HG02981 (cell line): ENCODE data around the gene TTYH3.

ENCODE experiments used
- ATAC-seq: cut with Tn5 transposase; IDR thresholded peaks from one replicate; pipeline ENCODE4 v1.9.1; 2021; ENCODE audit warnings: mild to moderate bottlenecking, moderate library complexity; ENCODE audit not compliant: unreplicated experiment

TTYH3 gene

DNA sequence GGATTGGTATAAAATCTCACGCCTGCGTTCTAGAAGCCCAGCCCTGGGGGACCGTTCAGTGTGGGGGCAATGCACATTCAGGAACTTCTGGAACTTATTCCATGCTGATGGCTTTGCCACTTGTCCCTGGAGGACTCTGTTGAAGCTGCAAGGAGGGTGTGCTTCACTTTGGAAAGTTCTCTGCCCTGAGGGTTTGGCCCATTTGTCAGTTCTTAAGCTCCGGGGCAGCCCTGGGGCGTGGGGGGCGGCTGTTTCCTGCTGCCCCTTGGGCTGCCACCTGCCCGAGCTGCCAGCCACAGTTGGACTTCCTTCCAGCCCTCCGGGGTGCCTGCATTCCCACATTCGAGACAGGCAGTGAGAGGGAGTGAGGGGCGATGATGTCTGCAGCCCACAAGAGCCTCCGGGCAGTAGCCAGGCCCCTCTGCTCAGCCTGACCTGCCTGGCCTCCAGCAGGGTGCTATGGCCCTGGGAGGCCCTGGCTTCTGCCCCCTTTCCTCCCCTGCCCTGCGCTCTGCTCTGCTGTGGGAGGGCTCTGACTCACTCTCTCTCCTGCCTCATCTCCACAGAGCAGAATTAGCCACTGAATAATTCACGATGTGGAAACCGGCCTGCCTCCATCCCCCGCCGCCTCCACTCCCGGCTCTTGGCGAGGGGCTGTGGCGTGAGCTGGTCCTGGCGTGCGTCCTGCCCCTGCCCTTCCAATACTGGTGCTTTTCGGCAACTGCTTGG is 1.9 kb downstream of the TTYH3 start:
- ATAC-seq, result no peak

DNA sequence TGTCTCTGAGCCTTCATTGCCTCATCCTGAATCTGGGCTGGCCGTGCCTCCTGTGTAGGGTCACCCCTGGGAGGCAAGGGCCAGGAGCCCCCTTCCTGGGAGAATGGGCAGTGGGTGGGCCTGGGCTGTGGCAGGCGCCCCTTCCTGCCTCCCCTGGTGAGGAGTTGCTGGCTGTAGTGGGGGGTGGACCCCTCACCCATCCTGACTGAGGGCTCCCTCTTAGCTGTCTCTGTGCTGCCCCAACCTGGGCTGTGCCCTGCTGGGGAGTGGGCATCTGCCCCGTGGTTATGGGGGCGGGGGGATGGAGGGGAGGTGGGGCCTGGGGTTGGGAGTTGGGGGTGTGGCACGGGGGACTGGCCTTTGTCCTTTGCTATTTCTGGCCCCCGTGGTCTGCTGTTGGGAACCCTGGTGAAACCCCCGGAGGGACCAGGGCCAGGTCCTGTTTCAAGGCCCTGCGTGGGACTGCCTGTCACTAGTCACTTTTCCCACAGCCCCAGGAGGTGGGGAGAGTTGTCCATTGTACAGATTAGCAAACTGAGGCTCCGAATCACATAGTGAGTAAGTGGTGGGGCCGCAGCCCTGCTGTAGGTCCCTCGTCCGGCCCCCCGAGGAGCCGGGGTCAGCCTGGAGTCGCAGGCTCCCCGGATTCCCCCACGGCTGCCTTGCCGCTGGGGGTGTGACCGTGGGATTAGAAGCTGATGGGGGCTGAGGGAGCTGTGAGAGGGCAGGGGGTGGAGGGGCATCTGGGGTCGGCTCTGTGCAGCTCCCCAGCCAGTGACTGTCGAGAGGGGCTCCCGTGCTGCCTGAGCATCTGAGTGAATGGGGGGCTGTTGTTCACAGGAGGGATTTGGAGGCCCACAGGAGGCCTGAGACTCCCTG is 2.7 kb downstream of the TTYH3 start:
- no peak for ATAC-seq

GRCh38 chr7:2635148-2635668 is 3.4 kb downstream of the TTYH3 start:
- ATAC-seq, result no peak

DNA sequence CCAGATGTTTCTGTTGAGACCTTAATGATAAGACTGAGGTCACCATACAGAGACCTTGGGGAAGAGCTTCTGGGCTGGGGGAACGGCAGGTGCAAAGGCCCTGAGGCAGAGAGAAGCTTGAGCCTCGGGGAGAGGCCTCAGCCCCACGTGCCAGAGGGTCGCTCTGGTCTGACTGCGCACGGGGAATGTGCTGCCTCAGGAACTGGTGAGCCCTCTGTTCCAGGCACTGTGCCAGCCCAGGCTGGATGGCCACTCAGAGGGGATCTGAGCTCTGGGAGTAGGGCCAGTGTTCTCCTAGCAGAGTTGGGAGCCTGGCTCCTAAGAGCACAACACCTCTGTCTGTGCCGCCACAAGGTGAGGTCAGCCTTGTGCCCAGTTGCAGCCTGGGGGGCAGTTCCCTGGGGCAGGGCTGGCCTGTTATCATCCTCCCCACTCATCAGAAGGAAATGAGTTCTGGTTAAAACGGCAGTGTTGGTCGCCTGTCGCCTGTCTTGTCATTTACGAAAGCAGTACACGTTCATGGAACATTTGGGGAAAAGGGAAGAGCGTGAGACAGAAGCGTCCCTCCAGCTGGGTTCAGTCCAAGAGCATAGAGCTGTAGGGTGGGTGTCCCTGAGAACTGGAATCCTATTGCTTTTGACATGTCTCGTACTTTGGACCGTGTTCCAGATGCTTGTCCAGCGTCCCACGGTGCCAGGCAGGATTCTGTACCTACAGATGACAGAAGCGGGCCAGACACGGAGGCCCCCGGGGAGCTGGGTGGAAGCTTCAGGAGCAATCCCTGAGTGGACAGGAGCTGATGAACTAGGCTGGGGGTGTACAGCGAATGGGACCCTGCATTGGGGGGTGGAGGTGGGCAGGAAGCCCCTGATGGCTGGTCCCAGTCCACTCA is 4.3 kb downstream of the TTYH3 start:
- ATAC-seq, result no peak

- ATAC-seq, result no peak
These were observed 5.3 kb downstream of the TTYH3 start for GRCh38 chr7:2637066-2637471.

GRCh38 chr7:2637505-2638223 is 5.9 kb downstream of the TTYH3 start:
- ATAC-seq, result no peak

- ATAC-seq, result no peak
These were observed 6.6 kb downstream of the TTYH3 start for GRCh38 chr7:2638224-2638991.

DNA sequence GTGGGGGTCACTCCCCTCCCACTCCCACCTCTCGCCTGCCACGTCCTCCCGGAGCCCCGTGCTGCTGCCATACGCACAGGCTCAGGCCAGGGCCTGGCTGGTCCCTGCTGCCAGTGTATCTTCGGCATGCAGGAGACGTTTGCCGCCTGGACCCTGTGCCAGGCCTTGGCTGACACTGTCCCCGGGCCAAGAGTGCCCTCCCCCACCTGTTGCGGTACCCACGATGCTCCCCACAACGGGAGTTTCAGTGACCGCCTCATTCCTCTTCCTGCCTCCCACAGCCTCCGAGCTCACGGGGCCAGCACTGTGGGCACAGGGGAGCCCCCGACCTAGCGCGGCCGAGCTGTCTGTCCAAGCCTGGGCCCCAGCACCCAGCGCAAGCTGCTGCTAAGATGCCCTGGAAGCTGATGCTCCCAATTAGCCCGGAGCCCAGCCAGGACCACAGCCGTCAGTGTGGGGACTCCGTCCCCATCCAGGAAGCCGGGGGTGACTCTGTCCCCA is 7.4 kb downstream of the TTYH3 start:
- ATAC-seq, result no peak

DNA sequence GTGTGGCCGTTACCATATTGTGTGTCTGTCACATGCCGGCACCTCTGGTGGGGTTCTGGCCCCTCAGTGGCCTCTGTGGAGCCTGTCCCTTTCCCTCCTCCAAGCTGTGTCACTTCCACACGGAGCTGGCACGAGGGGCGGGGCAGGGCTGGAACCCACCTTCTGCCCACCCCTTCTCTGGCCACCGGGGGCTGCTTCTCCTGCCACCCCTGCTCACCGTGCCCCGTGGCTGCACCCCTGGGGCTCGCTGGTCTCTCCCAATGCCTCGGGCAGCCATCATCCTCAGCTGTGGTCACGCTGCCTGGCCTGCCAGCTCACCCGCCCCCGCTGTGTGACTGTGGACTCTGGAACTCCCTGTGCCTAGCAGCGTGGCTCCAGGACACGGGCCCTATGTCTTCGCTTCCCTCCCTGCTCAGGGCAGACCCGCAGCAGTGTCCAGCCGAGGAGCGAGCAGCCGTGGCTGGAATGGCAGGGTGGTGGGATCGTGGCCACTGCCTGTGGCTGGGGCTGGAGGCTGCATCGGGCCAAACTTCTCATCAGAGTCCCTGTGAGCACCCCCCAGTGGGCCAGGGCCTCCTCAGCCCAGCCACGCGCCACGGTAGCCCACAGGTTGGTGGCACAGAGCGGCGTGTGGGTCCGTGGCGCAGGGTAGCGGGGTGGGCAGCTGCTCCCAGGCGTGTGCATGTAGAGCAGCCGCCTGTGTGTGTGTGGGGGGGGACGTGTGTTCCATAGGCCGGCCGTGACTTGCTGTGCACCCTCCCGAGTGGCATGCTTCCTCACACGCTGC is 8.1 kb downstream of the TTYH3 start:
- no peak for ATAC-seq

GRCh38 chr7:2640482-2640830 is 8.7 kb downstream of the TTYH3 start:
- no peak for ATAC-seq

- no peak for ATAC-seq
These were observed 9.1 kb downstream of the TTYH3 start for GRCh38 chr7:2640846-2641316.

- peak; percentile 34 for ATAC-seq
These were observed 9.9 kb downstream of the TTYH3 start for GRCh38 chr7:2641406-2642393.

GRCh38 chr7:2643386-2644219 is 11.8 kb downstream of the TTYH3 start:
- no peak for ATAC-seq

GRCh38 chr7:2644220-2644561 is 12.4 kb downstream of the TTYH3 start:
- no peak for ATAC-seq

DNA sequence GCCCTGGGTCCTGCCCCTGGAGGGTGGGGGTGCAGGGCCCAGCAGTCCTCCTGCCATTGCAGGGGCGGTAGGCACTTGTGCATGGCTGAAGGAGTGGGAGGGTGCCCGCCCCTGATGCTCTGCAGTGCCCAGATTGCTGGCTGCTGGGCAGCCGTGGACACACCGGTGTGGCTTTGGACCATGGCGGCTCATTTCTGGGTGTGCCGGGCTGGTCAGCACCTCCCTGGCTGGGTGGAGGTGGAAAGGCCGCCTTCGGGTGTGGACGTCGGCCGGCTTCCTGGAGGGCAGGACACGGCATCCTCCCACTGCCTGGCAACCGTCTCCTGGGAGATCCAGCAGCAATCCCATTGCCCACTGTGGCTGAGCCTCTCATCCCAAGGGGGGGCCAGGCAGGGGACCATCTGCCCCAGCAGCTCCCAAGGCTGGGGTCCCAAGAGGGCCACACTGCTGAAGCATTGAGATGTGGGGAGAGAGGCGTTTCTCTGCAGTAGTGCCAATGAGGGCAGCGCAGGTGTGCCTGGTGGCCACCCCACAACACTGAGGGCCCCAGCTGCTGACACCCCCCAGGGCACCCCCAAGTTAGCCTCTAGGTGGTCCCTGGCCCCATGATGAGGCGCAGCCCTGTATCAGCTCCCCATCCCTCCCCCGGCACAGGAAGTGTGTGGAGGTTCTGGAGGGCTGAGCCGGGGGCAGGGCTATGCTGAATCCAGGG is 12.9 kb downstream of the TTYH3 start:
- peak; percentile 40 for ATAC-seq

GRCh38 chr7:2645274-2645868 is 13.6 kb downstream of the TTYH3 start:
- peak; percentile 56 for ATAC-seq
